ENCODE results near the gene DAB2IP. TPM values are rescaled to one million over a fixed set of nuclear protein-coding genes. Genes with fewer than 3 reads are reported as not detected.

Gene DAB2IP
- total and polyA plus RNA-seq, 2 donors from 2014 or later = 33.8 to 105 TPM

DNA sequence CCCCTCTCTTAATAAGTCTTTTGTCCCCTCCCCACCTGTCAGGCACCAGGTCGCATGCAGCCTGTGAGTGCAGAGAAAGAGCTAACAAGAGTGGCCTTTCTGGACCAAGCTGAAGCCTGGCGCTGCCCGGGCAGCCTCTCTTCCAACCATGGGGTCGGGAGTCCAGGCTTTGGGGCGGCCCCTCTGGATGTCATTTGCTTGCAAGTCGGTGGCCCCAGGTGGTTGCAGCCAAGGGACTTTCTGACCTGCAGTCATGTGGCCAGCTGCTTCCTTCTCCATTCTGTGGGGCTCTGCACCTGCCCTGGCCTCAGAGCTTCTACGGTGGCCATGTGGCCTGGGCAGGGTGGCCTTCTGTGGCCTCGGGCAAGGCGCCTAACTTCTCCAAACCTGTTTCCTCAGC is 159.7 kb downstream of the DAB2IP start:
- Histone ChIP-seq H3K27me3 (ENCODE audit: control insufficient read depth, insufficient read depth, low read length) (no peaks in the 10 kb centered on the region), H3K9ac (ENCODE audit: low read length in 3 of 3) (no peak overlapping the region), H3K27ac (ENCODE audit: low read depth in 2 of 2, low read length in 2 of 2) (no peak overlapping the region), H3K36me3 (ENCODE audit: control insufficient read depth in 2 of 3, insufficient read depth in 3 of 3, low read length in 3 of 3) (no peaks in the 10 kb centered on the region), H3K9me3 (ENCODE audit: control insufficient read depth in 2 of 3, insufficient read depth in 1 of 3, low read length in 3 of 3) (peaks cover 0 to 2% (median 0%) of the 10 kb centered on the region in 3 donors), H3K4me3 (ENCODE audit: low read length in 3 of 3) (no peak overlapping the region), H3K4me1 (ENCODE audit: control insufficient read depth in 2 of 3, insufficient read depth in 2 of 3, low read depth in 1 of 3, low read length in 3 of 3) (no peaks in the 10 kb centered on the region)
- DNase-seq (no peak), FAIRE-seq (no peak)
- intact Hi-C loops (cut with DNase I) = no loop called here
- TF ChIP-seq, protein P1, sequence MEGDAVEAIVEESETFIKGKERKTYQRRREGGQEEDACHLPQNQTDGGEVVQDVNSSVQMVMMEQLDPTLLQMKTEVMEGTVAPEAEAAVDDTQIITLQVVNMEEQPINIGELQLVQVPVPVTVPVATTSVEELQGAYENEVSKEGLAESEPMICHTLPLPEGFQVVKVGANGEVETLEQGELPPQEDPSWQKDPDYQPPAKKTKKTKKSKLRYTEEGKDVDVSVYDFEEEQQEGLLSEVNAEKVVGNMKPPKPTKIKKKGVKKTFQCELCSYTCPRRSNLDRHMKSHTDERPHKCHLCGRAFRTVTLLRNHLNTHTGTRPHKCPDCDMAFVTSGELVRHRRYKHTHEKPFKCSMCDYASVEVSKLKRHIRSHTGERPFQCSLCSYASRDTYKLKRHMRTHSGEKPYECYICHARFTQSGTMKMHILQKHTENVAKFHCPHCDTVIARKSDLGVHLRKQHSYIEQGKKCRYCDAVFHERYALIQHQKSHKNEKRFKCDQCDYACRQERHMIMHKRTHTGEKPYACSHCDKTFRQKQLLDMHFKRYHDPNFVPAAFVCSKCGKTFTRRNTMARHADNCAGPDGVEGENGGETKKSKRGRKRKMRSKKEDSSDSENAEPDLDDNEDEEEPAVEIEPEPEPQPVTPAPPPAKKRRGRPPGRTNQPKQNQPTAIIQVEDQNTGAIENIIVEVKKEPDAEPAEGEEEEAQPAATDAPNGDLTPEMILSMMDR (IDR thresholded peaks at IDR 0.05; ENCODE audit: borderline replicate concordance, extremely low read depth, insufficient read depth) = no peak

DNA sequence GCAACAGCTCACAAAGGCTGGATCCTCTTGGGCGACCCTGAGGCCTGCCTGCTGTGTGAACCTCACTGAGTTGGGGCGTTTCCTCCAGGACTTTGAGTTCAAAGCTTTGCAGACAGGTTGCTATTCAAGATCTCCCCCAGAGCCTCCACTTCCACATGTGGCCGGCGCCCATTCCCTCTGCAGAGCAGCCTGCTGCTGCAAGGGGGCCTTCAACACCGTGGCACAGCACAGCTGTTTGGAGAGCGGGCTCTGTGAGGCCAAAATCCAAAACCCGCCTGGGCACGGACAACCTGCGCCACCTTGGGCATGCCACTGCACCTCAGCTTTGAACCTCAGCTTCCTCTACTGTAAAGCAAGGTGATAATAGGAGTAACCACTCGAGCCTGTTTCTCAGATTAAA is 160.3 kb downstream of the DAB2IP start:
- H3K27ac ChIP-seq (ENCODE audit: low read depth in 2 of 2, low read length in 2 of 2) = no peak overlapping the region
- no peaks in the 10 kb centered on the region for H3K36me3 ChIP-seq (ENCODE audit: control insufficient read depth in 2 of 3, insufficient read depth in 3 of 3, low read length in 3 of 3)
- no peak overlapping the region for H3K4me3 ChIP-seq (ENCODE audit: low read length in 3 of 3)
- intact Hi-C loops (cut with DNase I) = no loop called here
- no peak for DNase-seq
- peaks cover 0 to 2% (median 0%) of the 10 kb centered on the region in 3 donors for H3K9me3 ChIP-seq (ENCODE audit: control insufficient read depth in 2 of 3, insufficient read depth in 1 of 3, low read length in 3 of 3)
- TF ChIP-seq, protein P1 (IDR thresholded peaks at IDR 0.05; ENCODE audit: borderline replicate concordance, extremely low read depth, insufficient read depth) = no peak
- FAIRE-seq = no peak
- H3K4me1 ChIP-seq (ENCODE audit: control insufficient read depth in 2 of 3, insufficient read depth in 2 of 3, low read depth in 1 of 3, low read length in 3 of 3) = no peaks in the 10 kb centered on the region
- H3K27me3 ChIP-seq (ENCODE audit: control insufficient read depth, insufficient read depth, low read length) = no peaks in the 10 kb centered on the region
- no peak overlapping the region for H3K9ac ChIP-seq (ENCODE audit: low read length in 3 of 3)

DNA sequence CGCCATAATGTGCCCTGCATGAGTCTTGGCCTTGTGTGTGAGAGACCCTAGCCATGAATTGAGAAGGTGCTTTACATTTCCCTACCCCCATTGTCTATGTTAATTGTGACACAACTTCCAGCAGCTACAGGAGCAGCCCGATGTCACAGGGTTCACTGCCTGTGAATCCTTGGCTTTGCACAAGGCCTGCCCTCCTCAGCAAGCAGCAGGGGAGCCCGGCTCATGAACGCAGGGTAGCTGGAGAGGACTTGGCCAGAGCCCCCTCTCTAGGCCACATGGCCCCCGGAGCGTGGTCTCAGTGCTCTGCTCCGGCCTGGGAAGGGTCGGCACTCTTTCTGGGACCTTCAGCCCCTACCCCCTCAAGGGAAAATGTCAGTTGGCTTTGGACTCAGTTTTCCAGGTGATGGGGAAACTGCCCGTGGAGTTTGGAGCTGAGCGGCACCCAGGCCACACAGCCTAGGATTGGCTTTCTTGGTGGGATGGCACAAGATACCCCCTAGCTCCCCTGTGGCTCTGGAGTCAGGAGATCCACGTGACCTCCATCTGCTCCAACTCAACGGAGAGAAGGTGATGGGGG is 160.8 kb downstream of the DAB2IP start:
- Histone ChIP-seq H3K9me3 (ENCODE audit: control insufficient read depth in 2 of 3, insufficient read depth in 1 of 3, low read length in 3 of 3) (no peaks in the 10 kb centered on the region), H3K9ac (ENCODE audit: low read length in 3 of 3) (no peak overlapping the region), H3K36me3 (ENCODE audit: control insufficient read depth in 2 of 3, insufficient read depth in 3 of 3, low read length in 3 of 3) (no peaks in the 10 kb centered on the region), H3K27ac (ENCODE audit: low read depth in 2 of 2, low read length in 2 of 2) (no peak overlapping the region), H3K4me1 (ENCODE audit: control insufficient read depth in 2 of 3, insufficient read depth in 2 of 3, low read depth in 1 of 3, low read length in 3 of 3) (no peaks in the 10 kb centered on the region), H3K27me3 (ENCODE audit: control insufficient read depth, insufficient read depth, low read length) (no peaks in the 10 kb centered on the region), H3K4me3 (ENCODE audit: low read length in 3 of 3) (no peak overlapping the region)
- intact Hi-C loops (cut with DNase I) = no loop called here
- FAIRE-seq = no peak
- no peak for DNase-seq
- TF ChIP-seq, protein P1 (IDR thresholded peaks at IDR 0.05; ENCODE audit: borderline replicate concordance, extremely low read depth, insufficient read depth) = no peak

All from kidney (tissue), 14 donors.